Activated CD4-positive, alpha-beta memory T cell treated with anti-CD3 and anti-CD28 coated beads for 36 hours (primary cell): ENCODE measurements around the gene AASDHPPT. TPM values are rescaled to one million over a fixed set of nuclear protein-coding genes. Genes with fewer than 3 reads are reported as not detected.

ENCODE experiments used
- CTCF ChIA-PET: fragments of 350-600 bp; sonication (Branson Sonifier 250); formaldehyde crosslinking; loops from one replicate; lab custom pipeline; 2021; ENCODE audit warnings: antibody characterized with exemption, inconsistent platforms; lab: Charles Lee
- POLR2A ChIA-PET: fragments of 350-600 bp; sonication (Branson Sonifier 250); formaldehyde crosslinking; loops from one replicate; lab custom pipeline; 2021; ENCODE audit warnings: antibody characterized with exemption; lab: Charles Lee
- DNase-seq: peaks from one replicate; pipeline ENCODE4 v3.0.0-alpha.2; 2020
- H3K27ac Mint-ChIP-seq: one replicate; pipeline ENCODE4 v1.8.0; 2021; ENCODE audit warnings: mixed read lengths
- H3K27me3 Mint-ChIP-seq: one replicate; pipeline ENCODE4 v1.8.0; 2021; ENCODE audit warnings: mixed read lengths
- H3K36me3 Mint-ChIP-seq: one replicate; pipeline ENCODE4 v1.8.0; 2021; ENCODE audit warnings: mixed read lengths
- H3K4me1 Mint-ChIP-seq: one replicate; pipeline ENCODE4 v1.8.0; 2021; ENCODE audit warnings: low read depth, mixed read lengths
- H3K4me3 Mint-ChIP-seq: one replicate; pipeline ENCODE4 v1.8.0; 2021; ENCODE audit warnings: mild to moderate bottlenecking, mixed read lengths
- H3K9me3 Mint-ChIP-seq: one replicate; pipeline ENCODE4 v1.8.0; 2021; ENCODE audit warnings: mixed read lengths
- intact Hi-C: fragments of 100-400 bp; cut with micrococcal nuclease; formaldehyde crosslinking; loops from one replicate; pipeline ENCODE4 v1.15.1; 2023
- total RNA-seq, 2 experiments: library from RNA; stranded (reverse); gene quantifications; one replicate each; pipeline ENCODE4 v1.2.3, GENCODE V29; 2021

AASDHPPT gene
- total RNA-seq, 2 experiments from 2014 or later, result 39.4 to 41.8 TPM

- ChIA-PET POLR2A (no interaction called here), CTCF (no interaction called here)
- intact Hi-C loops, result loop anchor here (2.0 kb wide), 1 partner anchor 41 kb away; no protein-coding TSS in a partner anchor
- Mint-ChIP-seq H3K36me3 (no peaks in the 10 kb centered on the region), H3K27ac (no peak overlapping the region), H3K4me3 (no peak overlapping the region), H3K27me3 (peaks cover 20% of the 10 kb centered on the region), H3K9me3 (no peaks in the 10 kb centered on the region), H3K4me1 (no peaks in the 10 kb centered on the region)
- no peak for DNase-seq
Measured at GRCh38 chr11:106131998-106132397, 54.5 kb downstream of the AASDHPPT start.

DNA sequence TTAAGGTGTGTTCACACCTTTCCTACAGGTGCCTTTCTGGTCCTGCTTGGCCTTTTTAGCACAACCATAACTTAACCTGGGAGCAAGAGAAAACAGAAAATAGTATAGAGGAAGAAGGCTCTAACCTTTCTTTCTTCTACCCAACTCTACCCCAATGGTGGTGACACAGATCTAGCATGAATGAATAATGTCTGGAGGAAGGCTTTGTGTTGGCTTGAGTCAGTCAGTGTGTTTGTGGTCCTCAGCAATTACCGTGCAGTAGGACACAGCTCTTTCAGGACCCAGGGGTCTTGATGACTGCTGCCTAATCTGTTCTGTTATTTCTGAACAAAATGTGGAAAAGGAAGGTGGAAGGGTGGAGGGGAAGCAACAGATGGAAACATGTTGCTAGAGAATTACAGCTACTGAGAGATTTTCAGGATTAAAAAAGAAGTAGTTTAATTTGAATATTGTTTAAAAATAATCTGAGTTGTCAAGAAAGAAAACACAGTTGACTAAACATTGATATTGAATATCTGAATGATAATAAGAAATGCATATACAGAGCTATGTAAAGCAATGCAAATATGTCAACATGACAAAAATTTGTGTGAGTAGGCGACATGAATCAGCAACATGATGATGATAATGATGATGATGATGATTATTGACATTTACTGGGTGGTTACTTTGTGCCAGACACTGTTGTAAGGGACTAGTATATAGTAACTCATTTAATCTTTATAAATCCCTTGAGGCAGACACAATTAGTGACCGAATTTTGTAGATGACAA, 55.3 kb downstream of the AASDHPPT start:
- DNase-seq, result no peak
- Mint-ChIP-seq H3K27me3 (peaks cover 20% of the 10 kb centered on the region), H3K9me3 (no peaks in the 10 kb centered on the region), H3K4me3 (no peak overlapping the region), H3K36me3 (no peaks in the 10 kb centered on the region), H3K4me1 (no peaks in the 10 kb centered on the region), H3K27ac (no peak overlapping the region)
- CTCF ChIA-PET, result no interaction called here
- POLR2A ChIA-PET, result no interaction called here
- intact Hi-C loops, result loop anchor here (2.0 kb wide), 1 partner anchor 42 kb away; no protein-coding TSS in a partner anchor

- H3K27me3 Mint-ChIP-seq, result peaks cover 19% of the 10 kb centered on the region
- H3K4me1 Mint-ChIP-seq, result no peaks in the 10 kb centered on the region
- POLR2A ChIA-PET, result no interaction called here
- intact Hi-C loops, result loop anchor here (2.0 kb wide), 1 partner anchor 43 kb away; no protein-coding TSS in a partner anchor
- no peak overlapping the region for H3K27ac Mint-ChIP-seq
- H3K9me3 Mint-ChIP-seq, result no peaks in the 10 kb centered on the region
- CTCF ChIA-PET, result no interaction called here
- DNase-seq, result no peak
- no peaks in the 10 kb centered on the region for H3K36me3 Mint-ChIP-seq
- H3K4me3 Mint-ChIP-seq, result no peak overlapping the region
Measured at GRCh38 chr11:106133529-106133928, 56.1 kb downstream of the AASDHPPT start.

- H3K36me3 Mint-ChIP-seq, result no peaks in the 10 kb centered on the region
- no peaks in the 10 kb centered on the region for H3K9me3 Mint-ChIP-seq
- no peak overlapping the region for H3K4me3 Mint-ChIP-seq
- ChIA-PET CTCF (no interaction called here), POLR2A (no interaction called here)
- H3K27me3 Mint-ChIP-seq, result peaks cover 9% of the 10 kb centered on the region
- H3K27ac Mint-ChIP-seq, result no peak overlapping the region
- no peaks in the 10 kb centered on the region for H3K4me1 Mint-ChIP-seq
- DNase-seq, result no peak
- intact Hi-C loops, result no loop called here
Measured at GRCh38 chr11:106137061-106137460, 59.6 kb downstream of the AASDHPPT start.

DNA sequence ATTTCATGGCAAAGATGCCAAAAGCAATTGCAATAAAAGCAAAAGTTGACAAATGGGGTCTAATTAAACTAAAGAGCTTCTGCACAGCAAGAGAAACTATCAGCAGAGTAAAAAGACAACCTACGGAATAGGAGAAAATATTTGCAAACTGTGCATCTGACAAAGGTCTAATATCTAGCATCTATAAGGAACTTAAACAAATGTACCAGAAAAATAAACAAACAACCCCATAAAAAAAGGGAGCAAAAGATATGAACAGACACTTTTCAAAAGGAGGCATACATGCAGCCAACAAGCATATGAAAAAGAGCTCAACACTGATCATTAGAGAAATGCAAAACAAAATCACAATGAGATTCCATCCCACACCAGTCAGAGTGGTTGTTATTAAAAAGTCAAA, 60.3 kb downstream of the AASDHPPT start:
- no peak for DNase-seq
- no peaks in the 10 kb centered on the region for H3K4me1 Mint-ChIP-seq
- ChIA-PET CTCF (no interaction called here), POLR2A (no interaction called here)
- no peaks in the 10 kb centered on the region for H3K36me3 Mint-ChIP-seq
- intact Hi-C loops, result no loop called here
- no peaks in the 10 kb centered on the region for H3K9me3 Mint-ChIP-seq
- H3K27ac Mint-ChIP-seq, result no peak overlapping the region
- no peak overlapping the region for H3K4me3 Mint-ChIP-seq
- peaks cover 9% of the 10 kb centered on the region for H3K27me3 Mint-ChIP-seq

Other genes starting within 250 kb of the AASDHPPT start
- gene MSANTD4, start 55.4 kb upstream of the AASDHPPT start, total RNA-seq, result 10 to 100 TPM; 11.4 to 13.1 TPM
- gene KBTBD3, start 315 bp upstream of the AASDHPPT start, total RNA-seq, result 1 to 10 TPM; 7.0 to 7.7 TPM